ENCODE data around the gene PTPRK. TPM values are rescaled to one million over a fixed set of nuclear protein-coding genes. Genes with fewer than 3 reads are reported as not detected.

The PTPRK gene
- total RNA-seq, 1 donor from 2014 or later, result 48.4 TPM

- no peak for FAIRE-seq
- Histone ChIP-seq H3K27me3 (ENCODE audit: control insufficient read depth, insufficient read depth, low read length) (no peaks in the 10 kb centered on the region), H3K4me3 (ENCODE audit: low read depth, low read length) (no peak overlapping the region), H3K36me3 (ENCODE audit: control insufficient read depth, insufficient read depth, low read length) (no peaks in the 10 kb centered on the region)
- no peak for TF ChIP-seq CTCF (IDR thresholded peaks at IDR 0.05; ENCODE audit: insufficient read depth, low read length, severe bottlenecking)
- no peak for DNase-seq (ENCODE audit: low read depth)
Observed at GRCh38 chr6:128206610-128207426, 313.6 kb downstream of the PTPRK start.

GRCh38 chr6:128204616-128205015, 315.8 kb downstream of the PTPRK start:
- no peak for TF ChIP-seq CTCF (IDR thresholded peaks at IDR 0.05; ENCODE audit: insufficient read depth, low read length, severe bottlenecking)
- FAIRE-seq, result no peak

GRCh38 chr6:128202169-128202765, 318.1 kb downstream of the PTPRK start:
- DNase-seq (ENCODE audit: low read depth) (no peak), FAIRE-seq (no peak)
- no peak overlapping the region for H3K4me3 ChIP-seq (ENCODE audit: low read depth, low read length)
- H3K27me3 ChIP-seq (ENCODE audit: control insufficient read depth, insufficient read depth, low read length), result no peaks in the 10 kb centered on the region
- H3K36me3 ChIP-seq (ENCODE audit: control insufficient read depth, insufficient read depth, low read length), result no peaks in the 10 kb centered on the region
- TF ChIP-seq CTCF (IDR thresholded peaks at IDR 0.05; ENCODE audit: insufficient read depth, low read length, severe bottlenecking), result no peak

More at GRCh38 chr6:128204616-128205015, 315.8 kb downstream of the PTPRK start:
- no peak overlapping the region for H3K4me3 ChIP-seq (ENCODE audit: low read depth, low read length)
- no peak for DNase-seq (ENCODE audit: low read depth)
- no peaks in the 10 kb centered on the region for H3K36me3 ChIP-seq (ENCODE audit: control insufficient read depth, insufficient read depth, low read length)
- H3K27me3 ChIP-seq (ENCODE audit: control insufficient read depth, insufficient read depth, low read length), result no peaks in the 10 kb centered on the region

GRCh38 chr6:128200789-128201188, 319.6 kb downstream of the PTPRK start:
- TF ChIP-seq CTCF (IDR thresholded peaks at IDR 0.05; ENCODE audit: insufficient read depth, low read length, severe bottlenecking), result no peak
- DNase-seq (ENCODE audit: low read depth) (no peak), FAIRE-seq (no peak)
- H3K27me3 ChIP-seq (ENCODE audit: control insufficient read depth, insufficient read depth, low read length), result no peaks in the 10 kb centered on the region
- H3K36me3 ChIP-seq (ENCODE audit: control insufficient read depth, insufficient read depth, low read length), result no peaks in the 10 kb centered on the region
- H3K4me3 ChIP-seq (ENCODE audit: low read depth, low read length), result no peak overlapping the region

GRCh38 chr6:128199461-128199860, 320.9 kb downstream of the PTPRK start:
- H3K36me3 ChIP-seq (ENCODE audit: control insufficient read depth, insufficient read depth, low read length), result no peaks in the 10 kb centered on the region
- no peak for FAIRE-seq
- no peak for TF ChIP-seq CTCF (IDR thresholded peaks at IDR 0.05; ENCODE audit: insufficient read depth, low read length, severe bottlenecking)

More at GRCh38 chr6:128199461-128199860, 320.9 kb downstream of the PTPRK start:
- Histone ChIP-seq H3K27me3 (ENCODE audit: control insufficient read depth, insufficient read depth, low read length) (no peaks in the 10 kb centered on the region), H3K4me3 (ENCODE audit: low read depth, low read length) (no peak overlapping the region)
- no peak for DNase-seq (ENCODE audit: low read depth)

All from bronchial epithelial cell (primary cell).